Astrocyte (in vitro differentiated cells and primary cell): ENCODE measurements around the gene ECE1.

ENCODE experiments used
- CTCF ChIP-seq: IDR thresholded peaks from 2 replicates; pipeline ENCODE4 v1.5.1; 2011; ENCODE audit warnings: low read depth, mild to moderate bottlenecking, inconsistent platforms, low read length, moderate library complexity; ENCODE audit not compliant: insufficient read depth
- EZH2 ChIP-seq: IDR thresholded peaks from 2 replicates; pipeline ENCODE4 v1.6.1; 2012; ENCODE audit warnings: mild to moderate bottlenecking, low read length, inconsistent platforms; ENCODE audit not compliant: insufficient read depth

- no peak for TF ChIP-seq CTCF
- no peak for TF ChIP-seq EZH2
Observed at GRCh38 chr1:21259316-21260076, 30.8 kb downstream of the ECE1 start.
